ENCODE measurements around the gene OR2AT4.
A peak's percentile ranks its signal among the peaks of the same experiment; 100 is the strongest.

Gene OR2AT4

DNA sequence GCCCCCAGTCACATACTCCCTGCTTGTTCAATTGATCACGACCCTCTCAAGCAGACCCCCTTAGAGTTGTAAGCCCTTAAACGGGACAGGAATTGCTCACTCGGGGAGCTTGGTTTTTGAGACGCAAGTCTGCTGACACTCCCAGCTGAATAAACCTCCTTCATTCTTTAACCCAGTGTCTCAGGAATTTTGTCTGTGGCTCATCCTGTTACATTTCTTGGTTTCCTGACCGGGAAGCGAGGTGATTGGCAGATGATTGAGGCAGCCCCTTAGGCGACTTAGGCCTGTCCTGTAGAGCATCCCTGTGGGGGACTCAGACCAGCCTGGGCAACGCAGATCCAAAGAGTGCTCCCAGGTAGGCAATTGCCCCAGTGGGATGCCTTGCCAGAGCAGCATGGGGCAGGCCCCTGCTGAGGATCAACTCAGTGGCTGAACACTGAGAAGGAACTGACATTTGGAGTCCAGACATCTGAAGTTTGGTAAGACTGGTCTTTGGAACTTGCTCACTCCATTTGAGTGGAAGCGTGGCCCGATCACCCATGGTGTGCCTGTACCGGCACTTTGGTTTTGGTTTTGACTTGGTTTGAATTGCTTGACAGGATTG, 56.4 kb downstream of the OR2AT4 start:
- H3K4me3 ChIP-seq (replicated peaks; ENCODE audit: low read depth, low read length): no peak overlapping the region
- no peak for DNase-seq (ENCODE audit: extremely low read depth, low read depth)
- no peak for TF ChIP-seq CTCF (IDR thresholded peaks at IDR 0.05; ENCODE audit: low read depth, low read length, missing control alignments)

- no peak for TF ChIP-seq CTCF (IDR thresholded peaks at IDR 0.05; ENCODE audit: low read depth, low read length, missing control alignments)
- no peak overlapping the region for H3K4me3 ChIP-seq (replicated peaks; ENCODE audit: low read depth, low read length)
- no peak for DNase-seq (ENCODE audit: extremely low read depth, low read depth)
These were observed 60.6 kb downstream of the OR2AT4 start for GRCh38 chr11:75035911-75036565.

GRCh38 chr11:75035256-75035655, 61.4 kb downstream of the OR2AT4 start:
- no peak for DNase-seq (ENCODE audit: extremely low read depth, low read depth)
- H3K4me3 ChIP-seq (replicated peaks; ENCODE audit: low read depth, low read length): no peak overlapping the region
- no peak for TF ChIP-seq CTCF (IDR thresholded peaks at IDR 0.05; ENCODE audit: low read depth, low read length, missing control alignments)

DNA sequence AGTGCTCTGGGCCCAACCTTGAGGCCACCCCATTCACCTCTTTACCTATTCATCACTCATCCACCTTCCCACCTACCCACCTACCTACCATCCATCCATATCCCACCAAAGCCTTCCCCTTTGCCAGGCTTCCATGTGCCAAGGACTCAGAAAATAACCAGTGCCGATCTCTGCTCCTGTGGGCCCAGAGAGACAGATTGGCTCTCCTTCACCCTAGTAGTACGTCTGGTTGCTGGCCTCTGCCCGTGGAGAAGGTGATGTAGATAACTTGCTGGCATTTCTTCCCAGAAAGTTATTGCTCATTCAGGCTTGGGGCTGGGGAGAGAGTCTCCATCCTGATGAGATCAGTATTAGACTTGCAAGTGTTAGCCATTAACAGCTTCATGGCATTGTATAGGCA, 62.8 kb downstream of the OR2AT4 start:
- DNase-seq (ENCODE audit: extremely low read depth, low read depth): no peak
- no peak for TF ChIP-seq CTCF (IDR thresholded peaks at IDR 0.05; ENCODE audit: low read depth, low read length, missing control alignments)
- no peak overlapping the region for H3K4me3 ChIP-seq (replicated peaks; ENCODE audit: low read depth, low read length)

DNA sequence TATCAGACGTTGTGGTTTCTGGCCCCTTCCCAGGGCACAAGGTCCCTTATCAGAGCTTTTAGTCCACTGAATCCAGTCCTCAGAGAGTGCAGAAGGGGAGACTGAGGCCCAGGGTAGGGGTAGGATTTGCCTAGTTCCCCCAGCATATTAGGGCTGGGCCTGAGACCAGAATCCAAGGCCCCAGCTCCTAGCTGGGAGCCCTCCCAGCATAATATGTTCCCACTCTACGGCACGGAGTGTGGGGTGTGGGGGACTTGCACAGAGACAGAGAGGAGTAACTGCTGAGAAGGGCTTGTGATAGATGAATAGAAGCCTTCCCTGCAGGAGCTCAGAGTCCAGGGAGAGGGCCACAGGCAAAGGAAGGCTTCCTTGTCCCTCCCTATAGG, 64.1 kb downstream of the OR2AT4 start:
- H3K4me3 ChIP-seq (replicated peaks; ENCODE audit: low read depth, low read length): no peak overlapping the region
- no peak for TF ChIP-seq CTCF (IDR thresholded peaks at IDR 0.05; ENCODE audit: low read depth, low read length, missing control alignments)
- no peak for DNase-seq (ENCODE audit: extremely low read depth, low read depth)

DNA sequence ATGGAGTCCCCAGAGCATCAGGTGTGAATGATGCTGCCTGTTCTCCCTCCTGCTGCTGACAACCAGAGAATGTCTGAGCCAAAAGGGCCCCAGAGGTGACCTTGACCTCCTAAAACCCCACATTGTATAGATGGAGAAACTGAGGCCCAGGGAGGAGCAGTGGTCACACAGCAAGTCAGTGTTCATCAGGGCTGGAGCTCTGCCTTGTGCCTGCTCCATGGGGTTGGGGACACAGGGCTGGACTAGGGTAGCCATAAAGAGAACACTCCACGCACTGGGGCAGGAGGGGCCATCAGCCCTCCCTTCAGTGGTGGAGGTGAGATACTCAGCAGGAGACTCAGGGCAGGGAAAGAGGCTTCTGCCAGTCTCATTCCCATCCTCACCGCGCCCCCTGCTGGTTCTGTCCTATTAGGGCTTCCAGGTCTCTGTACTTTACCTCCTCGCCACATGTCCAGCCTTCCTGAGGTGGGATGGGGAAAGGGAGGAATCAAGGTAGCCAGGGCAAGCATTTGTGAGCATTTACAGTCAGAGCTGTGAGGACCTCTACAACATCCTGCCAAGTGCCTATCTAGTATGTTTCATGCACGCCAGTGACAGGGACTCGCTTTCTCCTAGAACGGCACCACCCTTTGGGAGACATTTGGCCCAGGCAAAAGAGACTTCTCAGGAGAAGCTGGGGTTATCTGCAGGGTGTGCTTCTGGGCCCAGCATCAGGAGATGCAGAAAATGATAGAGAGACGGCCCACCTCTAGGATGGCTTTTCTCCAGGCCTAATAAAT, 64.7 kb downstream of the OR2AT4 start:
- no peak overlapping the region for H3K4me3 ChIP-seq (replicated peaks; ENCODE audit: low read depth, low read length)
- peak; percentile 32 for DNase-seq (ENCODE audit: extremely low read depth, low read depth)
- peak; percentile 87 for TF ChIP-seq CTCF (IDR thresholded peaks at IDR 0.05; ENCODE audit: low read depth, low read length, missing control alignments)
